H7 (cell line): Measurements from ENCODE around the gene GYG1. TPM values are rescaled to one million over a fixed set of nuclear protein-coding genes. Genes with fewer than 3 reads are reported as not detected.
"Not testable (repeated sequence)": the region's sequence is repeated elsewhere in the genome, so short reads cannot be mapped to it uniquely, and the experiment has no call there.

Experiments
- DNase-seq: peaks from one replicate; pipeline ENCODE4 v3.0.0; 2012
- H3K27me3 ChIP-seq: 2 replicates; pipeline ENCODE4 v1.6.0; 2011; ENCODE audit warnings: mild to moderate bottlenecking, low read length; ENCODE audit not compliant: control insufficient read depth, insufficient read depth
- H3K36me3 ChIP-seq: replicated peaks from 2 replicates; pipeline ENCODE4 v1.5.1; 2011; ENCODE audit warnings: low read length; ENCODE audit not compliant: control insufficient read depth, insufficient read depth
- H3K4me3 ChIP-seq: 2 replicates; pipeline ENCODE4 v1.5.1; 2011; ENCODE audit warnings: low read depth, mild to moderate bottlenecking, control low read depth, low read length, moderate library complexity; ENCODE audit not compliant: insufficient read depth
- total RNA-seq: library from RNA; depleted of rRNA; stranded (reverse); fragments of >200 nt; shearing (Covaris generic); gene quantifications from 2 replicates; pipeline ENCODE4 v1.2.3, GENCODE V29; 2014

Gene GYG1
- total RNA-seq, 1 experiment from 2014 or later: 34.2 TPM

- Histone ChIP-seq H3K27me3 (no peaks in the 10 kb centered on the region), H3K36me3 (no peaks in the 10 kb centered on the region), H3K4me3 (no peak overlapping the region)
- DNase-seq: no peak
These were observed 23.0 kb upstream of the GYG1 start for GRCh38 chr3:148968321-148968720.

GRCh38 chr3:148970271-148970670 is 21.1 kb upstream of the GYG1 start:
- DNase-seq: no peak
- Histone ChIP-seq H3K27me3 (no peaks in the 10 kb centered on the region), H3K4me3 (no peak overlapping the region), H3K36me3 (no peaks in the 10 kb centered on the region)

- DNase-seq: no peak
- Histone ChIP-seq H3K36me3 (no peaks in the 10 kb centered on the region), H3K4me3 (no peak overlapping the region), H3K27me3 (no peaks in the 10 kb centered on the region)
These were observed 19.8 kb upstream of the GYG1 start for GRCh38 chr3:148971401-148972163.

GRCh38 chr3:148974726-148975125 is 16.6 kb upstream of the GYG1 start:
- Histone ChIP-seq H3K4me3 (no peak overlapping the region), H3K27me3 (no peaks in the 10 kb centered on the region), H3K36me3 (no peaks in the 10 kb centered on the region)
- DNase-seq: no peak

- Histone ChIP-seq H3K4me3 (no peak overlapping the region), H3K27me3 (no peaks in the 10 kb centered on the region), H3K36me3 (no peaks in the 10 kb centered on the region)
- DNase-seq: no peak
These were observed 16.1 kb upstream of the GYG1 start for GRCh38 chr3:148975248-148975647.

GRCh38 chr3:148975696-148976095 is 15.6 kb upstream of the GYG1 start:
- Histone ChIP-seq H3K27me3 (no peaks in the 10 kb centered on the region), H3K36me3 (no peaks in the 10 kb centered on the region), H3K4me3 (no peak overlapping the region)
- no peak for DNase-seq

GRCh38 chr3:148981273-148981672 is 10.1 kb upstream of the GYG1 start:
- Histone ChIP-seq H3K36me3 (no peaks in the 10 kb centered on the region), H3K27me3 (no peaks in the 10 kb centered on the region), H3K4me3 (no peak overlapping the region)
- no peak for DNase-seq

- not testable (repeated sequence) for H3K36me3 ChIP-seq, H3K4me3 ChIP-seq, H3K27me3 ChIP-seq, DNase-seq
These were observed 3.8 kb upstream of the GYG1 start for GRCh38 chr3:148987551-148987950.

- no peak for DNase-seq
- Histone ChIP-seq H3K27me3 (peaks cover 7% of the 10 kb centered on the region), H3K4me3 (no peak overlapping the region), H3K36me3 (no peaks in the 10 kb centered on the region; the same call in 1 of the 2 replicates)
These were observed 1.1 kb upstream of the GYG1 start for GRCh38 chr3:148990236-148990635.

- H3K36me3 ChIP-seq: no peaks in the 10 kb centered on the region; the same call in 1 of the 2 replicates
- H3K4me3 ChIP-seq: peak overlapping the region; percentile 71
- H3K27me3 ChIP-seq: peaks cover 7% of the 10 kb centered on the region
- peak; percentile 76 for DNase-seq
These were observed 791 bp downstream of the GYG1 start for GRCh38 chr3:148992027-148992634.

- Histone ChIP-seq H3K36me3 (no peaks in the 10 kb centered on the region; the same call in 1 of the 2 replicates), H3K27me3 (peaks cover 7% of the 10 kb centered on the region), H3K4me3 (no peak overlapping the region)
- DNase-seq: peak; percentile 22
These were observed 1.4 kb downstream of the GYG1 start for GRCh38 chr3:148992635-148993255.

- no peak overlapping the region for H3K4me3 ChIP-seq
- no peaks in the 10 kb centered on the region; the same call in 1 of the 2 replicates for H3K36me3 ChIP-seq
- H3K27me3 ChIP-seq: peaks cover 1% of the 10 kb centered on the region; the same call in 1 of the 2 replicates
- DNase-seq: peak; percentile 31
These were observed 6.3 kb downstream of the GYG1 start for GRCh38 chr3:148997623-148998022.

GRCh38 chr3:148998297-148998696 is 7.0 kb downstream of the GYG1 start:
- Histone ChIP-seq H3K27me3 (no peaks in the 10 kb centered on the region), H3K4me3 (no peak overlapping the region), H3K36me3 (no peaks in the 10 kb centered on the region; the same call in 1 of the 2 replicates)
- DNase-seq: no peak

GRCh38 chr3:148998715-148999423 is 7.5 kb downstream of the GYG1 start:
- H3K36me3 ChIP-seq: no peaks in the 10 kb centered on the region; the same call in 1 of the 2 replicates
- no peak for DNase-seq
- H3K4me3 ChIP-seq: no peak overlapping the region
- no peaks in the 10 kb centered on the region for H3K27me3 ChIP-seq
